EL (cell line): ENCODE results near the gene KCNH8.

Source experiments
- DNase-seq: peaks from one replicate; pipeline ENCODE4 v3.0.0-alpha.2; 2016

Gene KCNH8

GRCh38 chr3:19506171-19506570 lies 357.9 kb downstream of the KCNH8 start:
- no peak for DNase-seq

GRCh38 chr3:19522305-19522704 lies 374.0 kb downstream of the KCNH8 start:
- no peak for DNase-seq

- DNase-seq: no peak
Observed at GRCh38 chr3:19526071-19526470, 377.8 kb downstream of the KCNH8 start.

GRCh38 chr3:19527746-19528145 lies 379.4 kb downstream of the KCNH8 start:
- no peak for DNase-seq

GRCh38 chr3:19531426-19531825 lies 383.1 kb downstream of the KCNH8 start:
- DNase-seq: no peak

GRCh38 chr3:19539518-19540392 lies 391.4 kb downstream of the KCNH8 start:
- no peak for DNase-seq

- no peak for DNase-seq
Observed at GRCh38 chr3:19540464-19540863, 392.2 kb downstream of the KCNH8 start.

GRCh38 chr3:19541284-19541683 lies 393.0 kb downstream of the KCNH8 start:
- no peak for DNase-seq

- peak; percentile 0 for DNase-seq
Observed at GRCh38 chr3:19543212-19543841, 395.0 kb downstream of the KCNH8 start.

GRCh38 chr3:19547665-19548464 lies 399.6 kb downstream of the KCNH8 start:
- no peak for DNase-seq

- DNase-seq: no peak
Observed at GRCh38 chr3:19559724-19560442, 411.6 kb downstream of the KCNH8 start.

- DNase-seq: no peak
Observed at GRCh38 chr3:19573644-19574043, 425.3 kb downstream of the KCNH8 start.

GRCh38 chr3:19574268-19574667 lies 426.0 kb downstream of the KCNH8 start:
- DNase-seq: no peak

GRCh38 chr3:19576343-19576742 lies 428.0 kb downstream of the KCNH8 start:
- no peak for DNase-seq
